Bronchial epithelial cell (primary cell): ENCODE data around the gene CACNA2D4. TPM values are rescaled to one million over a fixed set of nuclear protein-coding genes. Genes with fewer than 3 reads are reported as not detected.

Experiments used
- DNase-seq: peaks from one replicate; pipeline ENCODE4 v3.0.0-alpha.2; 2010; ENCODE audit warnings: low read depth
- FAIRE-seq: peaks from 2 replicates; lab custom pipeline; 2011; peaks lifted over from hg19 to GRCh38; lab: Jason Lieb, UNC
- H3K27me3 ChIP-seq: 2 replicates; pipeline ENCODE4 v1.5.1; 2011; ENCODE audit warnings: low read length; ENCODE audit not compliant: control insufficient read depth, insufficient read depth
- H3K36me3 ChIP-seq: 2 replicates; pipeline ENCODE4 v1.5.1; 2011; ENCODE audit warnings: low read length; ENCODE audit not compliant: control insufficient read depth, insufficient read depth
- H3K4me3 ChIP-seq: 2 replicates; pipeline ENCODE4 v1.5.1; 2011; ENCODE audit warnings: mild to moderate bottlenecking, low read depth, low read length, control low read depth
- total RNA-seq: library from RNA; depleted of rRNA; stranded (reverse); fragments of >200 nt; gene quantifications from 2 replicates; pipeline ENCODE4 v1.2.1, GENCODE V29; 2014
- TF ChIP-seq, protein P1 (sequence below): IDR thresholded peaks from 2 replicates; pipeline ENCODE4 v1.5.1; 2011; ENCODE audit warnings: mild to moderate bottlenecking, moderate library complexity, low read length, control low read depth, inconsistent platforms; ENCODE audit not compliant: insufficient read depth, severe bottlenecking

Gene CACNA2D4
- total RNA-seq, 1 donor from 2014 or later: not detected

GRCh38 chr12:1931642-1932041 lies 13.2 kb upstream of the CACNA2D4 start:
- Histone ChIP-seq H3K27me3 (no peaks in the 10 kb centered on the region), H3K36me3 (no peaks in the 10 kb centered on the region), H3K4me3 (no peak overlapping the region)
- FAIRE-seq: no peak
- TF ChIP-seq, protein P1, sequence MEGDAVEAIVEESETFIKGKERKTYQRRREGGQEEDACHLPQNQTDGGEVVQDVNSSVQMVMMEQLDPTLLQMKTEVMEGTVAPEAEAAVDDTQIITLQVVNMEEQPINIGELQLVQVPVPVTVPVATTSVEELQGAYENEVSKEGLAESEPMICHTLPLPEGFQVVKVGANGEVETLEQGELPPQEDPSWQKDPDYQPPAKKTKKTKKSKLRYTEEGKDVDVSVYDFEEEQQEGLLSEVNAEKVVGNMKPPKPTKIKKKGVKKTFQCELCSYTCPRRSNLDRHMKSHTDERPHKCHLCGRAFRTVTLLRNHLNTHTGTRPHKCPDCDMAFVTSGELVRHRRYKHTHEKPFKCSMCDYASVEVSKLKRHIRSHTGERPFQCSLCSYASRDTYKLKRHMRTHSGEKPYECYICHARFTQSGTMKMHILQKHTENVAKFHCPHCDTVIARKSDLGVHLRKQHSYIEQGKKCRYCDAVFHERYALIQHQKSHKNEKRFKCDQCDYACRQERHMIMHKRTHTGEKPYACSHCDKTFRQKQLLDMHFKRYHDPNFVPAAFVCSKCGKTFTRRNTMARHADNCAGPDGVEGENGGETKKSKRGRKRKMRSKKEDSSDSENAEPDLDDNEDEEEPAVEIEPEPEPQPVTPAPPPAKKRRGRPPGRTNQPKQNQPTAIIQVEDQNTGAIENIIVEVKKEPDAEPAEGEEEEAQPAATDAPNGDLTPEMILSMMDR: no peak
- no peak for DNase-seq

GRCh38 chr12:1930803-1931597 lies 12.5 kb upstream of the CACNA2D4 start:
- FAIRE-seq: no peak
- H3K4me3 ChIP-seq: no peak overlapping the region
- TF ChIP-seq, protein P1: no peak
- no peak for DNase-seq
- no peaks in the 10 kb centered on the region for H3K36me3 ChIP-seq
- no peaks in the 10 kb centered on the region for H3K27me3 ChIP-seq

- no peaks in the 10 kb centered on the region for H3K27me3 ChIP-seq
- TF ChIP-seq, protein P1: no peak
- FAIRE-seq (no peak), DNase-seq (no peak)
- H3K4me3 ChIP-seq: no peak overlapping the region
- no peaks in the 10 kb centered on the region for H3K36me3 ChIP-seq
Observed at GRCh38 chr12:1929985-1930802, 11.7 kb upstream of the CACNA2D4 start.

GRCh38 chr12:1929241-1929984 lies 11.0 kb upstream of the CACNA2D4 start:
- Histone ChIP-seq H3K27me3 (no peaks in the 10 kb centered on the region), H3K36me3 (no peaks in the 10 kb centered on the region), H3K4me3 (no peak overlapping the region)
- DNase-seq: no peak
- TF ChIP-seq, protein P1: no peak
- no peak for FAIRE-seq

DNA sequence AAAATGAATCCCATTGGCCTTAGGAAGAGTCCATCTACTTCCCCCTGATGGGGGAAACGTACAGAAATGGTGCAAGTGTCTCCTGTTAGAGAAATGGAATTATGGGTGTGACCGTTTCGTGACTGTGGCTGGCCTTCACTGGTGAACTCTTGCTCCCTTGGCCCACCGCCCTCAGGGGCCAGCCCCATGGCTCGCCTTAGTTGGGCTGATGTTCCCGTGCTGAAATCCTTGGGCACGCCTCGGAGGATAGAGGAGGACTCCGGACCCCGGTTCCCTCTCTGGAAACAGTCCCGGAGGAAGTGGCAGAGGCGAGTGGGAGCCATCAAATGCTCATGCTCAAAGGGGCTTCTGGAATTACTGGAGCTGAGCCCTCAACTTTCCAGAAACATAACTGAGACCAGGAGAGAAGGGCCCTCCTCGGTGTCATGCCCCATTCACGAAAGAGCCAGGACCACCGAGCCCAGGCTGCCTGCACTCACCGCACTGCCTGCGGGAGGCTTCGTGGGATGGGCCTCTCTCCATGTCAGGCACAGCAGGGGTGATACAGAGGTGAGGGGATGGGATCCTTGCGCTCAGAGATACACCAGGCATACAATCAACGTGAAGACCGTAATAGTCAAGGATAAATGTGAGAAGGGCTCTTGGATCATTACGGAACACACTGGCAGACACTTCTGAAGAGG lies 10.1 kb upstream of the CACNA2D4 start:
- TF ChIP-seq, protein P1: no peak
- no peaks in the 10 kb centered on the region for H3K27me3 ChIP-seq

More for the DNA sequence above, 10.1 kb upstream of the CACNA2D4 start:
- FAIRE-seq: no peak
- no peak overlapping the region for H3K4me3 ChIP-seq
- DNase-seq: no peak
- no peaks in the 10 kb centered on the region for H3K36me3 ChIP-seq
